22Rv1 (cell line): ENCODE measurements around the gene HGFAC.

Source experiments
- ZFX ChIP-seq: fragments of 450-650 bp; IDR thresholded peaks from 2 replicates; pipeline ENCODE4 v1.6.1; 2017; ENCODE audit warnings: antibody characterized with exemption, borderline replicate concordance
- TF ChIP-seq, protein P1 (sequence below): fragments of 450-650 bp; IDR thresholded peaks from 2 replicates; pipeline ENCODE4 v1.5.1; 2017; ENCODE audit warnings: mild to moderate bottlenecking

DNA sequence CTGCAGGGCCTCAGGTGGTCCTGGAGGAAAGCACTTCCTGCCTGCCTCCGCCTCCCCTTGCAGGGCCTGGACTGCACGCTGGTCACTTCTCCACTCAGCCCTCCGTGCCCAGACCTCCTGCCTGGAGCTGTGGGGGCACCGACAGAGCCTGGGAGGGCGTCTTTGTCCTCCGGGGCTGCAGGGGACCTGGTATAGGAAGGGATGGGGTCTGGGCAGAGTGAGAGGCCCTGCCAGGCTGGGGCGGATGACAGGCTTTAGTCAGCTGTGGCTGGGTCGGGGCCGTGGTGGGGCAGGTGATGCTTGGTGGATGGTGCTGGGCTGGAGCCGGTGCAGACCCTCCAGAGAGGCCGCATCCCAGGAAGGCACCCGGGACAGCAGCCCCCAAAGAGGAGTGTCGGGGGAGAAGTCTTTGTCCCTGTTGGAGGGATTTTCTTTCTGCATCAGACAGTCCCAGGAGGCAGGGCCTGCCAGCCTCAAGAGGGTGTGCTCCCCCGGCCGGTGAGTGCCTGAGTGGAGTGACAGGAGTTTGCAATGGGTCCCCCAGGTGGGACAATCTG lies 22.7 kb downstream of the HGFAC start:
- TF ChIP-seq, protein P1, sequence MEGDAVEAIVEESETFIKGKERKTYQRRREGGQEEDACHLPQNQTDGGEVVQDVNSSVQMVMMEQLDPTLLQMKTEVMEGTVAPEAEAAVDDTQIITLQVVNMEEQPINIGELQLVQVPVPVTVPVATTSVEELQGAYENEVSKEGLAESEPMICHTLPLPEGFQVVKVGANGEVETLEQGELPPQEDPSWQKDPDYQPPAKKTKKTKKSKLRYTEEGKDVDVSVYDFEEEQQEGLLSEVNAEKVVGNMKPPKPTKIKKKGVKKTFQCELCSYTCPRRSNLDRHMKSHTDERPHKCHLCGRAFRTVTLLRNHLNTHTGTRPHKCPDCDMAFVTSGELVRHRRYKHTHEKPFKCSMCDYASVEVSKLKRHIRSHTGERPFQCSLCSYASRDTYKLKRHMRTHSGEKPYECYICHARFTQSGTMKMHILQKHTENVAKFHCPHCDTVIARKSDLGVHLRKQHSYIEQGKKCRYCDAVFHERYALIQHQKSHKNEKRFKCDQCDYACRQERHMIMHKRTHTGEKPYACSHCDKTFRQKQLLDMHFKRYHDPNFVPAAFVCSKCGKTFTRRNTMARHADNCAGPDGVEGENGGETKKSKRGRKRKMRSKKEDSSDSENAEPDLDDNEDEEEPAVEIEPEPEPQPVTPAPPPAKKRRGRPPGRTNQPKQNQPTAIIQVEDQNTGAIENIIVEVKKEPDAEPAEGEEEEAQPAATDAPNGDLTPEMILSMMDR, result no peak
- TF ChIP-seq ZFX, result no peak
